Immature natural killer cell (primary cell): Measurements from ENCODE around the gene ATN1. TPM values are rescaled to one million over a fixed set of nuclear protein-coding genes. Genes with fewer than 3 reads are reported as not detected.

Experiments
- DNase-seq, 3 donors: peaks; one replicate each; pipeline ENCODE4 v3.0.0; 2022; ENCODE audit warnings: mixed read lengths in 1 of 3
- H3K27ac Mint-ChIP-seq, 6 donors: one replicate each; pipeline ENCODE4 v1.8.0; 2020; ENCODE audit warnings: mixed read lengths in 6 of 6, mild to moderate bottlenecking in 5 of 6, inconsistent platforms in 4 of 6, moderate library complexity in 3 of 6
- H3K27me3 Mint-ChIP-seq, 3 donors: one replicate each; pipeline ENCODE4 v1.8.0; 2020 to 2021; ENCODE audit warnings: low read depth in 3 of 3, mild to moderate bottlenecking in 3 of 3, mixed read lengths in 3 of 3, moderate library complexity in 3 of 3, inconsistent platforms in 1 of 3
- H3K36me3 Mint-ChIP-seq, 3 donors: one replicate each; pipeline ENCODE4 v1.8.0; 2020; ENCODE audit warnings: mixed read lengths in 3 of 3, inconsistent platforms in 2 of 3, mild to moderate bottlenecking in 2 of 3
- H3K4me1 Mint-ChIP-seq, 2 donors: one replicate each; pipeline ENCODE4 v1.8.0; 2020; ENCODE audit warnings: inconsistent platforms in 2 of 2, mild to moderate bottlenecking in 2 of 2, mixed read lengths in 2 of 2, moderate library complexity in 1 of 2
- H3K4me3 Mint-ChIP-seq, 5 donors: one replicate each; pipeline ENCODE4 v1.8.0; 2020; ENCODE audit warnings: mild to moderate bottlenecking in 5 of 5, mixed read lengths in 5 of 5, inconsistent platforms in 3 of 5, moderate library complexity in 3 of 5
- H3K9me3 Mint-ChIP-seq, 6 donors: one replicate each; pipeline ENCODE4 v1.8.0; 2020; ENCODE audit warnings: mild to moderate bottlenecking in 6 of 6, mixed read lengths in 6 of 6, inconsistent platforms in 4 of 6, moderate library complexity in 3 of 6
- polyA plus RNA-seq, 3 donors: library from polyadenylated mRNA; unstranded; fragments of 300-500 nt; fragmentation: Illumina TruSeq; gene quantifications; one replicate each; pipeline ENCODE4 v1.2.3, GENCODE V29; 2021

Gene ATN1
- polyA plus RNA-seq, 3 donors from 2014 or later, result 1.0 to 2.1 TPM; not detected in 1

DNA sequence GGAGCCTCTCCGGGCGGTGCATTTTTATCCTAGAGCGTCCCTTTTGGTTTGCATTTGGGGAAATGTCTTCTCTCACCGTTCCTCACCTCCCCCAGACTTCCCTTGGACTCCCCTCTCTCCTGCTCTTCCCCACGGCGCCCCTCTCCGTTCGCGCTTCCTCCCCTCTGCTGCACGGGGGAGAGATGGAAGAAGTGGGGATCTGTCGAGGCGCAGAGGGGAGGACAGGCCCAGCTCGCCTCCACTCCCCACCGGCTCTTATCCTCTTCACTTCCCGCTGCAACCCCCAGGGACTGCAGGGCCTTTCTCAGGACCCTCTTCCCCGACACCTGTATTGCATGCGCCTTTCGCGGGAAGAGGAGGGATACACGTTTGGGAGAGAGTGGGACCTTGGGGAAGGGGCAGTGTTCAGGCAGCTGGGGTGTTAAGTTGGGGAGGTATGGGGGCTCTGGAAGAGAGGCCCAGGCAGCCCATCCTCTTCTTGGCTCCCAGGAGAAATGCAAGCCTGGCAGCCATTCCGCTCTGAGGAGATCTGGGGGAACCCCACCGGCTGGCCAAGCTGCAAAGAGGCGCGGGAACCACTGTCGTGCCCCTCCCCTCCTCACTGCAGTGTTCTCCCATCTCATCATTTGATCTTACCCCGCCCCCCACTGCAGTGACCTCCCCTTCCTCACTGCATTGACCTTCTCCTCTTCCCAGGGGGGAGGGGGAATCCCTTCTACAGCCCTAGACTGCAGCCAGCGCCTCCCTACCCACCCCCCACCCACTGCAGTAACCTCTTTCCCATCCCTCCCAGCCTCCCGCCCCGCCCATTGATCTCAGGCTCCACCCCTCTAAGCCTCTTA, 12.6 kb upstream of the ATN1 start:
- DNase-seq, result no peak
- no peaks in the 10 kb centered on the region for H3K9me3 Mint-ChIP-seq
- peak overlapping the region; percentile 74 to 90 (median 86) for H3K27ac Mint-ChIP-seq
- peaks cover 16 to 25% of the 10 kb centered on the region in 2 donors for H3K4me1 Mint-ChIP-seq
- H3K27me3 Mint-ChIP-seq, result peaks cover 2 to 9% (median 3%) of the 10 kb centered on the region in 3 donors
- peak overlapping the region; percentile 86 to 94 (median 87) for H3K4me3 Mint-ChIP-seq
- peaks cover 0 to 5% (median 0%) of the 10 kb centered on the region in 3 donors for H3K36me3 Mint-ChIP-seq

DNA sequence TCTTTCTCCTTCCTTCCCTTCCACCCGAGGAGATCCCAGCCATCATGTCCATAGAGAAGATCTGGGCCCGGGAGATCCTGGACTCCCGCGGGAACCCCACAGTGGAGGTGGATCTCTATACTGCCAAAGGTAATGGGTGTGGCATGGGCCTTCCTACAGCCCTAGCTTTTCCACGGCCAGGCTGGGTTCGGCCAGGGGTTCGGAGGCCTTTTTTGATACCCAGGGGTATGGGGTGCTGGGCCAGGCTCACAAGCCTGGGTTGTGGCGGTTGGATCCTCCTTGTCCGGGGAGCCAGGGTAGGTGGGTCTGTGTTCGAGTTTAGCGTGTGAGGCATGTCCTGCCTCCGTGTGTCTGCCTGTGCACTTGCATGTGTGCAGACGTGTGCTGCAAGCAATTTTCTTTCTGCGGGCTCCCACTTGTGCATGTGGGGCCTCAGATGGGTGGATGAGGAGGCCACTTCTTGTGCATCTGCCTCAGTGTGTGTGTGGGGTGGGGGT, 11.9 kb upstream of the ATN1 start:
- Mint-ChIP-seq H3K9me3 (no peaks in the 10 kb centered on the region), H3K36me3 (peaks cover 0 to 5% (median 0%) of the 10 kb centered on the region in 3 donors), H3K27me3 (peaks cover 2 to 9% (median 3%) of the 10 kb centered on the region in 3 donors), H3K4me3 (peak overlapping the region in 2 of 5 donors; percentile 57 to 62), H3K27ac (peak overlapping the region in 3 of 6 donors; percentile 13 to 42 (median 24)), H3K4me1 (peaks cover 16 to 25% of the 10 kb centered on the region in 2 donors)
- DNase-seq, result no peak

DNA sequence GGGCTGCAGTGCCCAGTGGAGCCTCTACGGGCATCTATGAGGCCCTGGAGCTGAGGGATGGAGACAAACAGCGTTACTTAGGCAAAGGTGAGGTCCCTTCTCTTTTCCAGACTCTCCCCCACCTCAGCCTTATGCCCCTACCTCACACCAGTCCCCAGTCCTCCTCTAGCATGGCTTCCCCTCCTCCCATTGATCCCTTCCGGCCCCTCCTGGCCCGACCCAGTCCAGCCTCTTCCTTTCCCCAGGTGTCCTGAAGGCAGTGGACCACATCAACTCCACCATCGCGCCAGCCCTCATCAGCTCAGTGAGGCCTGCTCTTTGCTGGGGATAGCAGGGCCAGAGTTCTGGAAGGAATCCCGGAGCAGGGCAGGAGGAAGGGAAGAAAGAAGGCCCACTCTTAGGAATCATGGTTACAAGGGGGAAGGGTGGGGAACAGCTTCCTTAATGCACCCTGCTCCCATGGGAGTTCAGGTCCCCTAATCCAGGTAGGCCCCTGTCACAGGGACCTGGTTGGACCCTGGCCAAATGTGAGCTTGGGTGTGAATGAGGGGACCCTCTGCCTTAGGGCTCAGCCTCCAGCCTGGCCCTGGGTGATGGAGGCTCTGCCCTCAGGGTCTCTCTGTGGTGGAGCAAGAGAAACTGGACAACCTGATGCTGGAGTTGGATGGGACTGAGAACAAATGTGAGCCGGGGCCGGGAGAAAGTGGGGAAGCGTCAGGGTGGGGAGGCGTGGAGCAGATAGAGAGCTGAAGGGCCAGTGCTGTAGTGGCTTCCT, 11.1 kb upstream of the ATN1 start:
- Mint-ChIP-seq H3K9me3 (no peaks in the 10 kb centered on the region), H3K4me1 (peaks cover 16 to 25% of the 10 kb centered on the region in 2 donors), H3K27ac (peak overlapping the region in 2 of 6 donors; percentile 24 to 41), H3K27me3 (peaks cover 2 to 9% (median 3%) of the 10 kb centered on the region in 3 donors), H3K4me3 (peak overlapping the region in 1 of 5 donors; percentile 39), H3K36me3 (peaks cover 0 to 5% (median 0%) of the 10 kb centered on the region in 3 donors)
- DNase-seq, result no peak

DNA sequence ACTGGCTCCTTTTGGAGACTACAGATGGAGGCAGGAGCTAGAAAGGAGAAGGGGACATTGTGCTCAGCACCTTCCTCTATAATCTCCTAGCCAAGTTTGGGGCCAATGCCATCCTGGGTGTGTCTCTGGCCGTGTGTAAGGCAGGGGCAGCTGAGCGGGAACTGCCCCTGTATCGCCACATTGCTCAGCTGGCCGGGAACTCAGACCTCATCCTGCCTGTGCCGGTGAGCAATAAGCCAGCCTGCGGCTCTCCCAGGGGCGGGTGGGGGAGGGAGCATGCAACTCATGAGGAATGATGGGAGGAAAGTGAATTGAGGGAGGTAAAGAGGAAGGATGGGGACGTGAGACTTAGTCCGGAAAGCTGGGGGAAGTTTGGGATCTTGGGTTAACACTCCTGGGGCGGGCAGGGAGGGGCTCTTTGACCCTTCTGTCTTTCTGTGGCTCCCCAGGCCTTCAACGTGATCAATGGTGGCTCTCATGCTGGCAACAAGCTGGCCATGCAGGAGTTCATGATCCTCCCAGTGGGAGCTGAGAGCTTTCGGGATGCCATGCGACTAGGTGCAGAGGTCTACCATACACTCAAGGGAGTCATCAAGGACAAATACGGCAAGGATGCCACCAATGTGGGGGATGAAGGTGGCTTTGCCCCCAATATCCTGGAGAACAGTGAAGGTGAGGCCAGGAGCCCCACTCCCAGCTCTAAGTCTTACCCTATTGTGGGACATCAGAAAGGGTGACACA, 10.1 kb upstream of the ATN1 start:
- H3K27ac Mint-ChIP-seq, result peak overlapping the region in 1 of 6 donors; percentile 17
- H3K9me3 Mint-ChIP-seq, result no peaks in the 10 kb centered on the region
- no peak for DNase-seq
- peaks cover 0 to 5% (median 0%) of the 10 kb centered on the region in 3 donors for H3K36me3 Mint-ChIP-seq
- H3K4me1 Mint-ChIP-seq, result peaks cover 15 to 24% of the 10 kb centered on the region in 2 donors
- peaks cover 2 to 9% (median 3%) of the 10 kb centered on the region in 3 donors for H3K27me3 Mint-ChIP-seq
- no peak overlapping the region for H3K4me3 Mint-ChIP-seq

DNA sequence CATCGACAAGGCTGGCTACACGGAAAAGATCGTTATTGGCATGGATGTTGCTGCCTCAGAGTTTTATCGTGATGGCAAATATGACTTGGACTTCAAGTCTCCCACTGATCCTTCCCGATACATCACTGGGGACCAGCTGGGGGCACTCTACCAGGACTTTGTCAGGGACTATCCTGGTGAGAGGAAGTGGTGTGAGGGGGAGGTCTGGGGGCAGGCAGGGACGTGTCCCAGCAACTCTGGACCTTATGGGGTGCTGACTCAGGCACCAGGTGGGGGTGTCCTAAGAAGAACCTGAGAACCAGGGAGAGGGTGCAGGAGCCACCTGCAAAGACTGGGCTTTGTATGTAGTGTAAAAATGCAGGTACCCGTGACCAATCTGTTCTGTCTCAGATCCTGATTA, 8.2 kb upstream of the ATN1 start:
- peaks cover 0 to 5% (median 0%) of the 10 kb centered on the region in 3 donors for H3K36me3 Mint-ChIP-seq
- no peak for DNase-seq
- no peaks in the 10 kb centered on the region for H3K9me3 Mint-ChIP-seq
- H3K27ac Mint-ChIP-seq, result peak overlapping the region in 2 of 6 donors; percentile 30 to 41
- H3K4me1 Mint-ChIP-seq, result peaks cover 15 to 16% of the 10 kb centered on the region in 2 donors
- H3K27me3 Mint-ChIP-seq, result peaks cover 1 to 8% (median 3%) of the 10 kb centered on the region in 3 donors
- H3K4me3 Mint-ChIP-seq, result no peak overlapping the region

DNA sequence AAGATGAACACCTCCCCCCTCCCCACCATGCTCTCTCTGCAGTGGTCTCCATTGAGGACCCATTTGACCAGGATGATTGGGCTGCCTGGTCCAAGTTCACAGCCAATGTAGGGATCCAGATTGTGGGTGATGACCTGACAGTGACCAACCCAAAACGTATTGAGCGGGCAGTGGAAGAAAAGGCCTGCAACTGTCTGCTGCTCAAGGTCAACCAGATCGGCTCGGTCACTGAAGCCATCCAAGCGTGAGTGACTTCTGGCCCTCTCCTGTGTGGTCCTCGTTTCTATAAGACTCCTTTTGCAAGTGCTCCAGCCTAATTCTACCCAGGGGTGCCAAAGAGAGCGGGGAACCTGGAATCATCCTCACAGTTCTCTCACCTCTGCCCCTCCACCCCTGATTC, 6.2 kb upstream of the ATN1 start:
- Mint-ChIP-seq H3K4me1 (peaks cover 12 to 13% of the 10 kb centered on the region in 2 donors), H3K4me3 (no peak overlapping the region), H3K27ac (no peak overlapping the region), H3K27me3 (peaks cover 0 to 13% (median 2%) of the 10 kb centered on the region in 3 donors), H3K36me3 (peaks cover 0 to 5% (median 0%) of the 10 kb centered on the region in 3 donors), H3K9me3 (no peaks in the 10 kb centered on the region)
- DNase-seq, result no peak

DNA sequence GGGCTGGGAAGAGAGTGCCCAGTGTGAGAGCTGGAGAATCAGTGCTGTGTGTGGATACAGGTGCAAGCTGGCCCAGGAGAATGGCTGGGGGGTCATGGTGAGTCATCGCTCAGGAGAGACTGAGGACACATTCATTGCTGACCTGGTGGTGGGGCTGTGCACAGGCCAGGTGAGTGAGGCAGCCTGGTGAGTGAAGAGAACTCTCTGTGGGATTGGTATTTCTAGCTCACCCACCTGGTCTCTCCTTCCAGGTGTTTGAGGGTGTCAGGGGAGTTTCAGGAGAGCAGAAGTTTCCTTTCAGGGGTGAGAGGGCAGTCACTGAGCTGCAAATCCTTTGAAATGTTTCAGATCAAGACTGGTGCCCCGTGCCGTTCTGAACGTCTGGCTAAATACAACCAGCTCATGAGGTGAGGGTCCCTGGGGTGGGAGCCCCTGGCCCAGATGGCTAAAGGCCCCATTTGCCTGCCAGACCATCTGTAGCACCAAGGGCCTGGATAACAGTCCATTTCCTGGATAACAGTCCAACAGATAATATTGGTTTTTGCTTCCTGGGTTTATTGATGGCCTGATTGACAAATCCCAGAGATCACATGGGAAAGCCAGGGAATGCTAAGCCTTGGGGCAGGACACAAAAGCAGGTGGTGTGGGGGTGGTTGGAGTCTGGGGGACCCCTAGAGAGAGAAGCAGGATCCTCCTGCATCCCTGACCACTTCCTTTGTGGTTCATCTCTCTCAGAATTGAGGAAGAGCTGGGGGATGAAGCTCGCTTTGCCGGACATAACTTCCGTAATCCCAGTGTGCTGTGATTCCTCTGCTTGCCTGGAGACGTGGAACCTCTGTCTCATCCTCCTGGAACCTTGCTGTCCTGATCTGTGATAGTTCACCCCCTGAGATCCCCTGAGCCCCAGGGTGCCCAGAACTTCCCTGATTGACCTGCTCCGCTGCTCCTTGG, 5.5 kb upstream of the ATN1 start:
- H3K27ac Mint-ChIP-seq, result peak overlapping the region in 1 of 6 donors; percentile 16
- no peak for DNase-seq
- H3K4me3 Mint-ChIP-seq, result no peak overlapping the region
- no peaks in the 10 kb centered on the region for H3K9me3 Mint-ChIP-seq
- H3K36me3 Mint-ChIP-seq, result peaks cover 0 to 5% (median 0%) of the 10 kb centered on the region in 3 donors
- peaks cover 0 to 15% (median 7%) of the 10 kb centered on the region in 3 donors for H3K27me3 Mint-ChIP-seq
- peaks cover 18 to 20% of the 10 kb centered on the region in 2 donors for H3K4me1 Mint-ChIP-seq

DNA sequence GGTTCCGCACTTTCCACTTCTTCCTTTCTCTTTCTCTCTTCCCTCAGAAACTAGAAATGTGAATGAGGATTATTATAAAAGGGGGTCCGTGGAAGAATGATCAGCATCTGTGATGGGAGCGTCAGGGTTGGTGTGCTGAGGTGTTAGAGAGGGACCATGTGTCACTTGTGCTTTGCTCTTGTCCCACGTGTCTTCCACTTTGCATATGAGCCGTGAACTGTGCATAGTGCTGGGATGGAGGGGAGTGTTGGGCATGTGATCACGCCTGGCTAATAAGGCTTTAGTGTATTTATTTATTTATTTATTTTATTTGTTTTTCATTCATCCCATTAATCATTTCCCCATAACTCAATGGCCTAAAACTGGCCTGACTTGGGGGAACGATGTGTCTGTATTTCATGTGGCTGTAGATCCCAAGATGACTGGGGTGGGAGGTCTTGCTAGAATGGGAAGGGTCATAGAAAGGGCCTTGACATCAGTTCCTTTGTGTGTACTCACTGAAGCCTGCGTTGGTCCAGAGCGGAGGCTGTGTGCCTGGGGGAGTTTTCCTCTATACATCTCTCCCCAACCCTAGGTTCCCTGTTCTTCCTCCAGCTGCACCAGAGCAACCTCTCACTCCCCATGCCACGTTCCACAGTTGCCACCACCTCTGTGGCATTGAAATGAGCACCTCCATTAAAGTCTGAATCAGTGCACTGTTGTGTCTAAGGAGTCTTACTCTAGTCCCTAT, 4.6 kb upstream of the ATN1 start:
- H3K27ac Mint-ChIP-seq, result peak overlapping the region in 1 of 6 donors; percentile 16
- peaks cover 0 to 5% (median 0%) of the 10 kb centered on the region in 3 donors for H3K36me3 Mint-ChIP-seq
- H3K4me3 Mint-ChIP-seq, result no peak overlapping the region
- no peaks in the 10 kb centered on the region for H3K9me3 Mint-ChIP-seq
- DNase-seq, result no peak
- peaks cover 0 to 15% (median 7%) of the 10 kb centered on the region in 3 donors for H3K27me3 Mint-ChIP-seq
- peaks cover 19 to 21% of the 10 kb centered on the region in 2 donors for H3K4me1 Mint-ChIP-seq

DNA sequence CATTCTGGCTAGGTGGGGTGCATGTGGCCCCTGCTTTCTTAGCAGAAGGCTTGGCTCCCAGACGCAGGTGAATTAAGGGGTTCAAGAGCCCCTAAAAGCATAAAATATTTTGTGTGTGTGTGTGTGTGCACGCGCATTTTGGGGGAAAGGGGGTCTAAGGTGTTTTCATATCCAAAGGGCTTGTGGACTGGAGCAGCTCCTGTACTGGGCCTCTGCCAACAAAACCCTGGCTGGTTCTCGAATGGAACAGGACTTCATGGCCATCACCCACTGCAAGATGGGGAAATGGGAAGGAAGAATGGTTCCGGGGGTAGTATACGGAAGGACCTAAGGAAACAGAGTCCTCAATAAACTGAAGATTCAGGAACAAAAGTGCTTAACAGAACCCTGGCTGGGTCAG, 3.9 kb upstream of the ATN1 start:
- Mint-ChIP-seq H3K36me3 (peaks cover 0 to 5% (median 0%) of the 10 kb centered on the region in 3 donors), H3K27me3 (peaks cover 0 to 19% (median 7%) of the 10 kb centered on the region in 3 donors), H3K4me3 (no peak overlapping the region), H3K27ac (peak overlapping the region in 2 of 6 donors; percentile 65 to 80), H3K9me3 (no peaks in the 10 kb centered on the region), H3K4me1 (peaks cover 23 to 26% of the 10 kb centered on the region in 2 donors)
- no peak for DNase-seq

DNA sequence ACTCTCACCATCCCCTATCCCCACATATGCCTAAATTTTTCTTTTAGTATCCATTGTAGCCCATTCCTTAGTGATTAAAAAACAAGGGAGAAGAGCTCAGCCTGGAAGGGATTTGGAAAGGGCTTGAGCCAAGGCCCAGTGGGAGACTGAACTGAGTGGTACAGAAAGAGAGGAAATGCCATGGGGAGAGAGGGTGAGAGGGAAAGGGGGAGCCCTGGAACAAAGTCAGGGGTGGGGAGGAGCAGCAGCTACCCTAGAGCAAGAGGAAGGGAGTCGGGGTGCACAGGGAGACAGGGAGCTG, 2.6 kb upstream of the ATN1 start:
- Mint-ChIP-seq H3K4me1 (peaks cover 35 to 40% of the 10 kb centered on the region in 2 donors), H3K9me3 (no peaks in the 10 kb centered on the region), H3K27me3 (peaks cover 0 to 15% (median 7%) of the 10 kb centered on the region in 3 donors), H3K4me3 (peak overlapping the region in 2 of 5 donors; percentile 30 to 60), H3K27ac (peak overlapping the region in 2 of 6 donors; percentile 65 to 75), H3K36me3 (no peaks in the 10 kb centered on the region)
- DNase-seq, result no peak

DNA sequence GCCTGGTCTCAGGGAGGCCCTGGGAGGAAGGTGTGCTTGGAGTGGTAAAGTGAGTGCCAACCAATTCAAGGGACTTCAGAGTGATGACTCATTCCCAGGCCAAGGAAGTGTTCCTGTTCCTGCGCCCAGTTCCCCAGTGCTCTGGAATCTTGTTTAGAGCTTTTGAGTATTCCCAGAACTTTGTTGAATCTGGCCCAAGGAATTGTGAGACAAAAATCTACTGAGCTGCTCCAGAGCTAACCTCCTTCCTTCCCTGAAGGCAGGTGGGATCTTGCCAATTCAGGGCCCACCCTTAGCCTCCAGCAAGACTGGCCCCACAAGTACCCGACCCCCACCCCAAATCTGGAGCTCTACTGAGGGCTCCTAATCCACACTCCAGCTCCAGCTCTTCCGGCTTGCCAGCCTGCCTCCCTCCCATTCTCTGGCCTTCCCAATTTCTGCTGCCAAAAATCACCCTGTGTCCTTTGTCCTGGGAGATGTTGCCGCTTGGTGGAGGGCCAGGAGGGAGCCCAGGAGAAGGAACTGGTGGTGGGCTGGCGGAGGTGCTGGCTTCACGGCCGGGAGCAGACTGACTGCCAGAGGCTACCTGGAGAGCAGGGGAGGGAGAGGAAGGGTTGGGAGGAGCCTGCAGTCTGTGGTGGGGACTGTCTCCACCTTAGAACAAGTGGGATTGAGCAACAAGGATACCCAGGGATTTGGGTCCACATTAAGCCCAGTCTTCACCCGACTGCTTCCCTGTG, 2.0 kb upstream of the ATN1 start:
- DNase-seq, result no peak
- Mint-ChIP-seq H3K4me3 (peak overlapping the region; percentile 26 to 92 (median 60)), H3K4me1 (peaks cover 36 to 43% of the 10 kb centered on the region in 2 donors), H3K27ac (peak overlapping the region in 4 of 6 donors; percentile 66 to 83 (median 76)), H3K27me3 (peaks cover 0 to 18% (median 7%) of the 10 kb centered on the region in 3 donors), H3K9me3 (no peaks in the 10 kb centered on the region), H3K36me3 (no peaks in the 10 kb centered on the region)
